Islet precursor cell (in vitro differentiated cells): ENCODE results near the gene HOXD11.

Experiments used
- DNase-seq: peaks from one replicate; pipeline ENCODE4 v3.0.0-alpha.2; 2018

Gene HOXD11

GRCh38 chr2:176109192-176109901 is 2.3 kb downstream of the HOXD11 start:
- DNase-seq: no peak

GRCh38 chr2:176109946-176110345 is 2.9 kb downstream of the HOXD11 start:
- peak; percentile 65 for DNase-seq

DNA sequence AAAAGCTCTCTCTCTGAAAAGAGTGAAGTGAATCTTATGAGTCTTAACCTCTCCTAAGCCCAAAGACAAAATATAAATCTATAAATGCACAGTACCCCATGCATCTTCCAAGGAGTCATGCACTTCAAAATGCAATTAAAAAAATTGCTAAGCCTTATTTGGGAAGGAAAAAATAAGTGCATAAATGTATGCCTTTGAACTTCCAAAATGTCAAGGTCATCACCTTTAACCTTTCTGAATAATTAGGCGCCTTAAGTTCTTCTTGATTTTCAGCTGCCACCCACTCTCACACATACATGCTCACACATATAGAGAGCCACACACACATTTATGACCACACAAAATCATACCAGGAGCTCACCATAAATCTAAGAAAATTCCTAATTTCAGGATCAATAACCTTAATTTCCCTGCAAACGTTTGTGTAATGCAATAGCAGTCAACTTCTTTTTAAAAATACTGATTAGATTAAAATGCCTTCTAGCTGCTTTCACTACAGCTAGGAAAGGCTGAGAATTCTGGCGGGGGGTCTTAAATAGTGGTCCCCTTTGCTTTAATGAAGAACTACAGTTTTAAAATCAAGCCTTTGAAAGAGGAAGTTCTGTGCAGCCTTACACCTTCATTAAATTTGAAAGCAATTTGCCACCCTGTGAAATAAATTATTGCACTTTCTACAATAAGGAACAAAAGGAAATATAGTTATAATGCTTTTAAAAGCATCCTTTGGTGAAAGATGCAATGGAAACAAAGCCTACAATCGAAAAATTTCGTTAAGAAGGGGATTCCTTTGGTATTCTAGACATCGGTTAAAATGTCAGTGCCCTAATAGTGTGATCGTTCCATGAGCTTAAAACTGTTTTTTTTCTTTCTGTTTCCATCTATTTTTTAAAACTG is 3.6 kb downstream of the HOXD11 start:
- no peak for DNase-seq

- peak; percentile 86 for DNase-seq
Measured at GRCh38 chr2:176111309-176111663, 4.2 kb downstream of the HOXD11 start.

DNA sequence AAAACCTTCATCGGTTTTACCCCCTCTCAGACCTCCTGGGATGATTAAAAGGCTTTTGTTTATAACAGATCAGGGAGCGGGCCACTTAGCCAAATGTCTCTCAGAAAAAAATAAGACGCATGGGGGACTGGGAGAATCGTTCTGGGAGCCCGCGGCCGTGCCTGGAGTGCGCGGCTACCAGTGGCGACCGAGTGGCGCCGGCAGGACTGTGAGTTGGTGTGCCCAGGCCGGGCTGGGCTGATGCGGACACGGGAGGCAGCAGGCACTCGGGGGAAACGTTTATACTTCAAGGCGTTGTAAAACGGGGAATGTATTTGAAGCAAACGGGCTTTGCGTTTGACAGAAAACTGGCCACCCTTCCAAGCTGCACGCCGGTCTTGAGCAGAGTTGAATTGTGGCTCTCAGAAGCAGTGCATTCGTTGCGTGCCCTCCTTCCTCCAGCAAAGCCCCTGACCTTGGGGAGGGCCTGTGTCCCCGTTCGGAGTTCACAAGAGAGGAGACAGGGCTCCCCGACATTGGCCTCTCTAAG is 4.8 kb downstream of the HOXD11 start:
- DNase-seq: no peak

DNA sequence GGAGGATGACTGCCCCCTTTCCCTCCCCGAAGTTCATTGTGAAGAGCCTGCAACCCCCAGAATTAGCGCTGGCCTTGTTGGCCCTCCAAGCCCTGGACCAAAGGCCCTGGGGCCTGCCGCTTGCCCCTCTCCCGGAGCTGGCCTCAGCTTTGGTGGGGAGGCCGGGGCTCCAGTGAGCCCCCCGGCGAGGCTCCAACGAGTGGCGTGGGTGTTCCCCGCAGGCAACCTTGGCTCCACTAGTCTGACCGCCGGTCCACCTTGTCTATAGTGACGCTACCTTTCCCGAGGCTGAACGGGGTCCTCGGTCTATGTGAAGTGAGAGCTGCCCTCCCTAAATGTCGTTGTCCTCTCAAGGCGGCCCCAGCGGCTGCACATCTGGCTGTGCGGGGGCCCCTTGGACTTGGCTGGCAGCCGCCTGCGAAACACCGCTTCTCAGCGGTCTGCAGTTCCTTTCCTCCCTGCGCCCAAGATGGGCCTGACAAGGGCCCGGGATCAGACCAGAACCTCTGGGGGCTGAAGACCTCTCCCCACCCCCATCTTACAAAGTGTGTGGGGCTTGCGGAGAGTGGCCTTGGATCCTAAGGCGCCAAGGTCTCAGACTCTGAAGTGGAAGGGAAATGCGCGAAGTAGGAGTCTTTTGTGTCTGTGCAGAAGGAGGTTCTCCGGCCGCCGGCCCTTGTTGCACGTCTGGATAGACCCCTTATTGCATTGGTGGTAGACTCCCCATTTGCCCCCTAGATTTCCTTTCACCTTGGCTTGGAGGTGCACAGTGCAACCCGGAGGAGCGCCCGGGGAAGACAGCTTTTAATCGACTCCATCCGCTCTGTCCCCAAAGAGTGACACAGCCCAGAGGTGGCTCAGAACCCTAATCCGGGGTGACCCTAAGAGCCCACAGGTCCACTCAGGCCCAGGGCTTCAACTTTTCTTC is 5.6 kb downstream of the HOXD11 start:
- DNase-seq: no peak

- no peak for DNase-seq
Measured at GRCh38 chr2:176114120-176114929, 7.2 kb downstream of the HOXD11 start.

DNA sequence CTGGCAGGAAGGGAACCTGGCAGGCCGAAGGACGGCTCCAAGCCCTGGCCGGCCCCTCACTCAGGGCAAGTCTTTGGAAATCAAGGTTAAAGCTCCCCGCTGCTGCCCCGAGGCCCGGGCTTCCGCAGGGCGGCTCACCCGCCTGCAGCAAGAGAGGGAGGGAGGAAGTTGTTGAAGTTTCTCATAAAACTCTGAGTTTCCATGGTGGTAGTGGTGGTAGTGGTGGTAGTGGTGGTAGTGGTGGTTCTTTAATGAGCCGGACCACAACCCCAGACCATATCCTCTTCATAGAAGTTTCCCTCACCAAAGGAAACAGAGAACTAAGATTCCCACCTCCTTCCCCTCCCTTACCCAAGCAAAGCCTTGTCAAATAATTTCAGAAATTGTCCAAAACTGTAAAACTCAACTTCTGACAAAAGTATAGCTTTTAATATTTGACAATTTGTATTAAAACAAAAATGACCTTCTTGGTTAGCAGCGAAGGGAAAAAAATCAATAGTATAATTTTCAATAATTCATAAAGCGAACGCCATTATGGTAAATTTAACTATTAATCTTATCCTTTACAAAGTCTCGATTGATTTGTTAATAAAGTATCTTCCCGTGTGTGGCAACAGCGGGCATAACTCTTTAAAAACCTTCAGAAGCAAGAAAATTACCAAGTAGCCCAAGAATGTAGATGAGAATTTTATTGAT is 8.0 kb downstream of the HOXD11 start:
- DNase-seq: no peak

DNA sequence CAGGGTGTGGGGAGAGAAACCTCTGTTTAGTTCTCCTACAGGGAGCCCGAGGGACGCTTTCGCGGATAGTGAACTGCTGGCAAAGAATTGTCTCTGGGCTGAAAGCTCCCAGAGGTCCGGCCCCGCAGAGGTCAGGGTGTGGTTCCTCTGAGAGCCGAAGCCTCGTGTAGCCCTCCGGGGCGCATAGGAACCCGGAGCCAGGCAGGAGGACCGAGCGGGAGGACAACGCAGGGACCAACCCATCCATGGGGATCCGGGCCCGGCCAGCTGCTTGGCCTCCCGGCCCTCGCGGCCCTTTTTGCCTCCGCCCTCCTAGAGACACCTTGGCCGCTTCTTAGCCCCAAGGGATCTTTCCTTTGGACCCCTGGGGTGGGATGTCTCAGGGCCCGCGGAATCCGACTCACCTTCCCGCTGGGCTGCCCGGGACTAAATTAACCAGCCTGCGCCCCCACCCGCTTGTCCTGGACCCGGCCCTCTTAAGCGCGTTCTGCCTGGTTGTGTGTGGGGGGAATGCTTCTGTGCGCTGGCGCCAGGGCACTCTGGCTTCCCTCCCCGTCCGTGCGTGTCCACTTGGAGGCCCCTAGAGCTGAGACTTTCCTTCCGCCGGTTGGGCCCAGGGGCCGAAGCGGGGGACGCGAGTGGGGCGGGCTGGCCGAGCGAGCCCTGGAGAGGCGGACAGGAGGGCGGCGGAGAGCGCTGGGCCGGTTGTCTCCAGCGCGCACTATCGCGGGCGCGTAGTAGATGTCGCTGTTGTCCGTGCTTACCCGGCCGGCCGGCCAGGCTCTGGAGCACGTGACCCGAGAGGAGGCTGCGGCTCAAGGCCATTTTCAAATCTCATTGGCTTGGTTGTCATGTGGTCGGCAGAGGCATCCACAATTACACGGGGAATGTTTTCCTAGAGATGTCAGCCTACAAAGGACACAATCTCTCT is 9.1 kb downstream of the HOXD11 start, which contains the start of gene HOXD10:
Gene HOXD10 (plus strand): TSS at position 896 of the 931 bp plus-strand sequence. CDS start 56 bp downstream, outside the sequence.
- DNase-seq: peak; percentile 88

DNA sequence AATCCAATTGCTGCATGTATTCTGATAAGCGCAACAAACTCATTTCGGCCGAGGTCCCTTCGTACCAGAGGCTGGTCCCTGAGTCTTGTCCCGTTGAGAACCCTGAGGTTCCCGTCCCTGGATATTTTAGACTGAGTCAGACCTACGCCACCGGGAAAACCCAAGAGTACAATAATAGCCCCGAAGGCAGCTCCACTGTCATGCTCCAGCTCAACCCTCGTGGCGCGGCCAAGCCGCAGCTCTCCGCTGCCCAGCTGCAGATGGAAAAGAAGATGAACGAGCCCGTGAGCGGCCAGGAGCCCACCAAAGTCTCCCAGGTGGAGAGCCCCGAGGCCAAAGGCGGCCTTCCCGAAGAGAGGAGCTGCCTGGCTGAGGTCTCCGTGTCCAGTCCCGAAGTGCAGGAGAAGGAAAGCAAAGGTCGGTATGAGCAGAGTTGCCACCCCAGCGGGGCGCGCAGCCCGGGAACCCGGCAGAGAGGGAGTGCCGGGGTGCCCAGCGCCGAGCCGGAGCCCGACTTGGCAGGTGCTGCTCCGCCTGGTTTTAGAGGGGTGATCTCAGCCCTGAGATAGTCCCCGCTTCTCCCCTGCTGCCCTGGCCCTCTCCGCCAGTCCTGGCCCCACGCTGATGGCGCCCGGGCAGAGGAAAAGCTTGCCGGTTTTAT is 10.2 kb downstream of the HOXD11 start:
- DNase-seq: no peak

DNA sequence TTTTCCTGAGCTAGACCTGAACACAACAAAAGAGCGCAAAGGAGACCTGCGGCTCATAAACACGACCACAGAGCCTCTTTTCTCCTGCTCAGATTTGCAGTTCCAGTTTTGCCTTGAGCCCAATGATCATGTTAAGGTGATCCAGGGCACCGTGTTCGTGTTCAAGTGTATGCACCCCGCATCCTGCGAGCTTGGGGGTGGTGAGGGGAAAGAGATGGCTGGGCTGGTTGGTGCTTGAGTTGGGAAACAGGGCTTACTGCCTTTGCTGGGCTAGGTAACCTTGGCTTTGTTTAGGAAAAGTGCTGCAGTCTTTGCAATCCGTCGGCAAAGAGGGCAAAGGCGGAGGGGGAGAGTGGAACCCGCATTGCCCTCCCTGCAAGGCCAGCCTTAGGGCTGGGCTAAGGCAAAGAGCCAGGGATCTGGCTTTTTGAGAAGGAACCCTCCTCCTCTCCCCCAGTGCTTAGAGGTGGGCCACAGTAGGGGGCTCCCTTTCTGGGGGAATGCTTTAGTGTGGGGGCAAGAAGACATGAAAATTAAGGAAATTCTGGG is 10.8 kb downstream of the HOXD11 start:
- no peak for DNase-seq

- no peak for DNase-seq
Measured at GRCh38 chr2:176118601-176119339, 11.7 kb downstream of the HOXD11 start.

DNA sequence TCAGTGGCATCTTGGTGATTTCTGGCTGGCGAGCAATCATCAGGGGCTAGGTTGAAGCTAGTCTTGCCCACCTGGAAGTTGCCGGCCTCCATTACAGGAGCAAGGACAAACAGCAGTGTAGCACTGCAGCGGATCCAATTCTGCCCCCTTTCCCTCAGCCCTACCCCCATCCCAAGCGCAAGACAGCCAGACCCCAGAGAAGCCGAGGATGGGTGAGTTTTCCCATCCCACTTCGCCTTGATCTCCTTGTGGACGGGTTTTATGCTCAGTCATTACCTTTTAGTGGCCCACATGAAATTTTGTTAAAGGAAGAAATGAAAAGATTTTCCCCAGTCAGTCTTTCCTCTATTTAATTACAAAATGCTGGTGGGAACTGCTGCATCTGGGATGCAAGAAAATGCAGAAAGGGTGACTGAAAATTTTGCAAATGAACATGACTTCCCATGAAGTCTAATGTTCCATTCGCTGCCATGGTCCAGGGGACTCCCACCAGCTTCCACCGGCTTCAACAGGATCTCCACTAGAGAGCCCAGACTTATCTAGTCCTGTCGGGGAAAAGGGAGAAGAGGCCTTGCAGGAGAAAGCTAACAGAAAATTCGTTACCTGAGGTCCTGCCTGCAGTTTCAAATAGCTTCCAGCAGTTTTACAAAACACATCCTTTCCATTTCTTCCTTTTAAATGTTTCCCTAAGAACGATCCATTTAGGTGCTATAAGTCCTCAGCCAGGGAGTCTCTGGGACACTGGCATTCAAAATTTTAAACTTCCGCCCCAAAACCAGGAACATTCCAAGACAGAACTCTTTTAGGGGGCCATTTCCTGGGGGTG is 13.5 kb downstream of the HOXD11 start:
- DNase-seq: no peak

GRCh38 chr2:176121190-176122051 is 14.3 kb downstream of the HOXD11 start:
- no peak for DNase-seq

DNA sequence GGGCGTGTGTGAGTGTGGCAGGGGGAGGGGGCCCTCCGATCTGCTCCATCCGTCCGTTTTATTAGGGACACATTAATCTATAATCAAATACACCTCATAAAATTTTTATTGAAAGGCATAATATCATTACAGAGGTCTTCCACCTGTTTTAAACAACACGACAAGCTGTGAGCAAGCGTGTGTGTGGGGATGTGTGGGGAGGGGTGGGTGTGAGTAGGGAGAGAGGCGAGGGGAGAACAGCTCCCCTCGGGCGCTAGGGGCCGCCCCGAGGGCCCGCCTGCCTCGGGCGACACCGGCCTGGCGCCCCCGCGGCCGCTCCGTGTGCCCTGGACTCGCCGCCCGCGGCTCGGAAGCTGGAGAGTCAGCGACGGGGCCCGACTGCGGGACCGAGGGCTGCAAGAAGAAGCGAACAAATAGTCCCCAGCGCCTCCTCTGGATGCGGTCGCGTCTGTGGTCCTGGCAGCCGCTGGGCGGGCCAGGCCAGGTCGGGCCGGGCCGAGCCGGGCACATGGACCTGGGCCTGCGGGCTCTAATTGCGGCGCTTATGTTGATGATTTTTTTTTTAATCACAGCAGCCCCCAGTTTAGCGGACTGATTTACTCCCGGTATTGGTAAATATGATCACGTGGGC is 15.1 kb downstream of the HOXD11 start:
- DNase-seq: no peak
